ENCODE data around the gene SPC25. TPM values are rescaled to one million over a fixed set of nuclear protein-coding genes. Genes with fewer than 3 reads are reported as not detected.

SPC25 gene
- total RNA-seq, 2 experiments from 2014 or later = 51.6 to 52.2 TPM

DNA sequence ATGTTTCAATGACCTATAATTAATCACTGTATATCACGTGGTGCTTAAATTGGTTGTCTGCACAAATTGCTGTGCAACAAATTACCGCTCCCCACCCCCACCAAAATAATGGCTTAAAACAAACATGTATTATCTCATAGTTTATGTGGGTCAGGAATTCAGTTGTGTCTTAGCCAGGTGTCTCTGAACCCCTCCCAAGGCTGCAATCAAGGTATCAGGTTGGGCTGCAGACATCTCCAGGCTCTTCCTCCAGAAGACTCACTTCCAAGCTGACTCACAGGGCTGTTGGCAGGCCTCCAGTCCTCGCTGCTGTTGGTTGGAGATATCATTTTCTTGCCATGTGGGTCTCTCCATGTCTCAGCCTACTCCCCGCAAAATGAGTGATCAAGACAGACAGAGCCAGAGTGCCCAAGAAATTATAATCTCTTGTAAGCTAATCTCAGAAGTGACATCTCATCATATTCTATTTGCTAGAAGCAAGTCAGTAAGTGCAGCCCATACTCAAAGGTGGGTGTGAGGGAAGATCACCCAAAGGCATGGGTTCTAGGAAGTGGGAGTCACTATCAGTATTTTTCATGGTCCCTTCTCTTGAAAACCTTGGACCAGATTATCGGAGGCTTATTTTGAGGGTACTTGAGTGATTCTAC is 38.4 kb downstream of the SPC25 start:
- H3K4me1 Mint-ChIP-seq = peaks cover 2% of the 10 kb centered on the region
- H3K36me3 Mint-ChIP-seq (ENCODE audit: low read depth) = peaks cover 43% of the 10 kb centered on the region
- DNase-seq = no peak
- POLR2A ChIA-PET = no interaction called here
- no peaks in the 10 kb centered on the region for H3K27me3 Mint-ChIP-seq
- H3K4me3 Mint-ChIP-seq = no peak overlapping the region
- H3K27ac Mint-ChIP-seq = no peak overlapping the region
- CTCF ChIA-PET = no interaction called here
- peaks cover 3% of the 10 kb centered on the region for H3K9me3 Mint-ChIP-seq

DNA sequence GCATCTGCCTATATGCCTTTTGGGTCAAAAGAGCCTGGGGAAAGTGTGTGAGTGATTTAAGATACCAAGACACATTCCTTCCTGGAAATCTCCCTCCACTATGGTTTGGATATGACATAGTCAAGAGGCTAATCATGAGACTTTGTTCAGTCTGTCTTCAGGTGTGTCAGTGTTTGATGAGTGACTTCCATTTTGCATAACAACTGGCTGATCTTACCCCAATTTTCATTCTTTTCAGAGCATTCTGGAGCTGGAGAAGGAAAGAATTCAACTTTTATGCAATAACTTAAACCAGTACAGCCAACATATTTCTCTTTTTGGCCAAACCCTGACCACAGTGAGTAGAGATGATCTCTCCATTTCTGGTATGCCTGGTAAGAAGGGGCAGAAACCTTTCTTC is 39.4 kb downstream of the SPC25 start:
- Mint-ChIP-seq H3K27ac (no peak overlapping the region), H3K4me3 (no peak overlapping the region), H3K9me3 (peaks cover 1% of the 10 kb centered on the region), H3K27me3 (no peaks in the 10 kb centered on the region), H3K36me3 (ENCODE audit: low read depth) (peaks cover 35% of the 10 kb centered on the region), H3K4me1 (peaks cover 2% of the 10 kb centered on the region)
- CTCF ChIA-PET = interaction anchor here (1.5 kb wide), 1 partner anchor 11 kb away, joined by 3 read pairs; no protein-coding TSS in a partner anchor
- POLR2A ChIA-PET = no interaction called here
- DNase-seq = no peak

DNA sequence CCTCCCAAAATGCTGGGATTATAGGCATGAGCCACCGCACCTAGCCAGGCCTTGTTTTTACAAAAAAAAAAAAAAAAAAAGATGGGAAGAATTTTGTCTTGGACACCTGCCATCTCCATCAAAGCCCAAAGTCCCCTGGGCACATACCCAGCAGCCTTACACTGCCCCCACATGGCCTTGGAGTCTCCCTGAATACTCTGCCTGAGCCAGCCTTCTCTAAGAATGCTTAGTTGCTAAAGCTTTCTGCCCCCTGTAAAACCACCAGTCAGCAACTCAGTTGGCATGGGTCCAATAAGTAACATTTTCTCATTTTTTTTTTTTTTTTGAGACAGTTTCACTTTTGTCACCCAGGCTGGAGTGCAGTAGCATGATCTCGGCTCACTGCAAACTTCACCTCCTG is 40.6 kb downstream of the SPC25 start:
- DNase-seq = no peak
- H3K27me3 Mint-ChIP-seq = no peaks in the 10 kb centered on the region
- CTCF ChIA-PET = no interaction called here

DNA sequence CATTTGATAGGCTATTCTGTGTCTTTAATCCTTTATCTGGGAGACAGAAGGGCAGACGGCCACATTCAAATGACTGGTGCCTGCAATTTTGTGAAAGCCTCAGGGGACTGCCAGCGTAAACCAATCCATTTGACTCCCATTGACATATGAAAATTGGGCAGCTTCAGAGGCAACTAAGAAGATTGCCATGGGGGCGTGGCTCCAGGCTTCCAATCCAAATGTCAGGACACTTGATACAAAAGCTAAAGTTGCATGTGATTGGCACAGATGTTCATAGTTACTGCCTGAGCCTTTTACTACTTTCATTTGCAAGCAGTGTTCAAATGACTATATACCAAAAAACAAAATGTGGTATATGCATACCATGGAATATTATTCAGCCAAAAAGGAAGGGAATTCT is 42.0 kb downstream of the SPC25 start:
- Mint-ChIP-seq H3K27me3 (no peaks in the 10 kb centered on the region), H3K4me1 (peaks cover 4% of the 10 kb centered on the region), H3K27ac (no peak overlapping the region), H3K36me3 (ENCODE audit: low read depth) (peaks cover 17% of the 10 kb centered on the region), H3K4me3 (no peak overlapping the region), H3K9me3 (no peaks in the 10 kb centered on the region)
- ChIA-PET CTCF (no interaction called here), POLR2A (no interaction called here)
- DNase-seq = no peak

More for the DNA sequence above, 40.6 kb downstream of the SPC25 start:
- H3K4me3 Mint-ChIP-seq = no peak overlapping the region
- H3K36me3 Mint-ChIP-seq (ENCODE audit: low read depth) = peaks cover 26% of the 10 kb centered on the region
- peaks cover 2% of the 10 kb centered on the region for H3K4me1 Mint-ChIP-seq
- no peaks in the 10 kb centered on the region for H3K9me3 Mint-ChIP-seq
- no peak overlapping the region for H3K27ac Mint-ChIP-seq
- POLR2A ChIA-PET = no interaction called here

DNA sequence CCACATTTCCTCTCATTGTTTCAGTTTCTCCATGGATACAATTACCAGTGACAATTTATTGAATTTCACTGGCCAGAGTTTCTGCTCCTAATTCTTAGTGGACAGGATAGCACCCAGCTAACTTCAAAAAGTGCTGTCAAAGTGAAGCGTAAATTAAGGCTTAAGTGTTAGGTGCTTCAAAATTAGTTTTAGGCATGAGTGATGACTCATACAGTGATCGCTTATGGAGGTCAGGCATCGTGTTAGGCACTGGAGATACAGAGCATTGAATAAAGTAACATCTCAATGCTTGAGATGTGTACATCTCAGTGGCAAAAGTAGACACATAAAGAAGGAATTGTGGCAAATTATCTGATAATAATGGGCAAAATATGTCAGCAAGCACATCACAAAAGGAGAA is 47.0 kb downstream of the SPC25 start:
- no peak overlapping the region for H3K4me3 Mint-ChIP-seq
- peaks cover 5% of the 10 kb centered on the region for H3K9me3 Mint-ChIP-seq
- no peak overlapping the region for H3K27ac Mint-ChIP-seq
- H3K27me3 Mint-ChIP-seq = no peaks in the 10 kb centered on the region
- peaks cover 9% of the 10 kb centered on the region for H3K4me1 Mint-ChIP-seq
- DNase-seq = no peak
- no peaks in the 10 kb centered on the region for H3K36me3 Mint-ChIP-seq (ENCODE audit: low read depth)
- POLR2A ChIA-PET = no interaction called here
- CTCF ChIA-PET = interaction anchor here (0.8 kb wide), 1 partner anchor 19 kb away, joined by 3 read pairs; no protein-coding TSS in a partner anchor

DNA sequence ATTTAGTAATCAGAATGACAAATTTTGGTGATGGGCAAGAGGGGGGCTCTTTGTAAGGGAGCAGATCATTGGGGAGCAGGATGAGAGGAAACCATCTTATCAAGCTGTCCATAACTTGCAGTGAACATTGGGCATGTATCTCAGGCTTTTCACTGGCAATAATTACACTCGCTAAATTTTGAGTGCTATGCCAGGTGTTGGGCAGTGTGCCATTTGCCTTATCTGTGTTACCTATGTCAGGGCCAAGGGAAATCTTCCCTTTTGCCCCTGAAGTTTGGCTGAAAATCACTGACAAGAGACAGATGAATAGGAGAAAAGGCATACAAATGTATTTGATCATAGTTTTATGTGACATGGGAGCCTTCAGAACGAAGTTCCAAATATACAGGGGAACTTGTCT is 48.8 kb downstream of the SPC25 start:
- H3K27ac Mint-ChIP-seq = no peak overlapping the region
- H3K9me3 Mint-ChIP-seq = peaks cover 5% of the 10 kb centered on the region
- peaks cover 9% of the 10 kb centered on the region for H3K4me1 Mint-ChIP-seq
- CTCF ChIA-PET = no interaction called here
- no peaks in the 10 kb centered on the region for H3K36me3 Mint-ChIP-seq (ENCODE audit: low read depth)
- DNase-seq = no peak
- no peak overlapping the region for H3K4me3 Mint-ChIP-seq
- POLR2A ChIA-PET = no interaction called here
- H3K27me3 Mint-ChIP-seq = no peaks in the 10 kb centered on the region

DNA sequence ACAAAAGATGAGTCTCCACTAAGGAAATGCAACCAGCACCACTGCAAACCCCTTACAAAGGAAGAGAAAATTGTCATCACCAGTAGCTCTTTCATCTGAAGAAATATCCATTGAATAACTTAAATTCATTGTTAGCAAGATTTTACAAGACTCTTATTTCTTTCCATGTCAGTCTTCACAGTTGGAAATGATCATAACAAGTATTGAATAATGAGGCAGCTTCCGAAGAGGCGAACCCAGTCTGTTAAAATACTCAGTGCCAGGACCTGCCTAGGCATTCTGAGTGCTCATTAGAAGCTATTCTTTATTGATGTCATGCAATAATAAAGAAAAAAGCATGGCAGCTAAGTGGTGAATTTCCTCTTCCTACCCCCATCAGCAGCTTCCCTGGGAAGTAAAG is 54.3 kb downstream of the SPC25 start:
- Mint-ChIP-seq H3K4me3 (no peak overlapping the region), H3K36me3 (ENCODE audit: low read depth) (no peaks in the 10 kb centered on the region), H3K4me1 (no peaks in the 10 kb centered on the region), H3K27ac (no peak overlapping the region), H3K27me3 (no peaks in the 10 kb centered on the region), H3K9me3 (peaks cover 5% of the 10 kb centered on the region)
- no peak for DNase-seq
- ChIA-PET POLR2A (no interaction called here), CTCF (interaction anchor here (1.0 kb wide), 2 partner anchors 19 to 32 kb away, joined by 3 read pairs; no protein-coding TSS in a partner anchor)

DNA sequence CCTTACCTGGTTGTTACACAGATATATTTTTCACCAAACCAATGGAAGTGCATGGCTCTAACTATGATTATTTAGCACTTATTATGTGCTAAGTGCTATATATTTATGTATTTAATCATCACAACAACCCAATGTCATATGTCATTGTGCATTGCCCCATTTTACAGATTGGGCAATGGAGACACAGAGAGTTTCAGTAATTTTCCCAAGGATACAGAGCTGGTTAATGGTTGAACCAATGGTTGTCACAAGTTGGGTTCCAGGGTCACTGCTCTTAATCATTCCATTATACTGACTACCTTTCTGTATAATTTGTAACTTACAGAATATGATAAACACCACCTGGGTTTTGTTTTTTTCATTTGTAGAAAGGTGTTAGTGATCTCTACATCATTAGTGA is 58.6 kb downstream of the SPC25 start:
- H3K27ac Mint-ChIP-seq = no peak overlapping the region
- DNase-seq = no peak
- H3K36me3 Mint-ChIP-seq (ENCODE audit: low read depth) = no peaks in the 10 kb centered on the region
- CTCF ChIA-PET = no interaction called here
- no peaks in the 10 kb centered on the region for H3K27me3 Mint-ChIP-seq
- H3K4me1 Mint-ChIP-seq = no peaks in the 10 kb centered on the region
- no peak overlapping the region for H3K4me3 Mint-ChIP-seq
- no peaks in the 10 kb centered on the region for H3K9me3 Mint-ChIP-seq
- POLR2A ChIA-PET = no interaction called here

DNA sequence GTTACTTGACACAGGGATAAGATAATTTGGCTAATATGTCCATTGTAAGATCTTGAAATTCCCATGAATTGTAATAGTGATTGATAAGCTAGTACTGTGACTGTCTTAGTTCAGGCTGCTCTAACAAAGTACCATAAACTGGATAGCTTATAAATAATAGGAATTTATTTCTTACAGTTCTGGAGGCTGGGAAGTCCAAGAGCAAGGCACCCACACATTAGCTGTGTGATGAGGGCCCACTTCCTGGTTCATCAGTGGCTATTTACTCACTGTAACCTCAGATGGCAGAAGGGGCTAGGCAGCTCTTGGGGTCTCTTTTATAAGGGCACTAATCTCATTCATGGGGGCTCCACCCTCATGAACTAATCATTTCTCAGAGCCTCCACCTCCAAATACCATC is 59.3 kb downstream of the SPC25 start:
- ChIA-PET POLR2A (no interaction called here), CTCF (interaction anchor here (0.9 kb wide), 1 partner anchor 26 kb away, joined by 3 read pairs; no protein-coding TSS in a partner anchor)

DNA sequence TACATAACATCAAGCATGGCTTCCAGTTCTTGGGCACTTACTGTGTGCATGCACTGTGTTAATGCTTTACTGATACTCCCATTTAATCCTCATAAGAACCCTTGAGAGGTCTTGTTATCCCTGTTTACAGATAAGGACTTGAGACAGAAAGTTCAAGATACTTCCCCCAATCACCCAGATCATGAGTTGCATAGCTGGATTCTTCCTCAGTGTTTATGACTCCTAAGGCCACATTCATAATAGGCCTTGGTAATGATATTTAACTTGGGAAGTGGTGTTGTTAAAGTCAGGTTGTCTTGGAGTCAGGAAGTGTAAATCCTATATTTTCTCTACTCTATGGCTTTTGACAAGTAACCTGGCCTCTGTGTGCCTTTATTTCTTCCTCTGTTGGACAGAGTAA is 65.1 kb downstream of the SPC25 start:
- Mint-ChIP-seq H3K4me3 (no peak overlapping the region), H3K27me3 (no peaks in the 10 kb centered on the region), H3K4me1 (no peaks in the 10 kb centered on the region), H3K36me3 (ENCODE audit: low read depth) (no peaks in the 10 kb centered on the region), H3K9me3 (no peaks in the 10 kb centered on the region), H3K27ac (no peak overlapping the region)
- CTCF ChIA-PET = interaction anchor here (0.7 kb wide), 1 partner anchor 108 kb away, joined by 3 read pairs; no protein-coding TSS in a partner anchor
- no peak for DNase-seq
- POLR2A ChIA-PET = no interaction called here

More for the DNA sequence above, 59.3 kb downstream of the SPC25 start:
- H3K4me1 Mint-ChIP-seq = no peaks in the 10 kb centered on the region
- no peak overlapping the region for H3K4me3 Mint-ChIP-seq
- H3K27ac Mint-ChIP-seq = no peak overlapping the region
- no peak for DNase-seq
- no peaks in the 10 kb centered on the region for H3K36me3 Mint-ChIP-seq (ENCODE audit: low read depth)
- H3K27me3 Mint-ChIP-seq = no peaks in the 10 kb centered on the region
- H3K9me3 Mint-ChIP-seq = no peaks in the 10 kb centered on the region

DNA sequence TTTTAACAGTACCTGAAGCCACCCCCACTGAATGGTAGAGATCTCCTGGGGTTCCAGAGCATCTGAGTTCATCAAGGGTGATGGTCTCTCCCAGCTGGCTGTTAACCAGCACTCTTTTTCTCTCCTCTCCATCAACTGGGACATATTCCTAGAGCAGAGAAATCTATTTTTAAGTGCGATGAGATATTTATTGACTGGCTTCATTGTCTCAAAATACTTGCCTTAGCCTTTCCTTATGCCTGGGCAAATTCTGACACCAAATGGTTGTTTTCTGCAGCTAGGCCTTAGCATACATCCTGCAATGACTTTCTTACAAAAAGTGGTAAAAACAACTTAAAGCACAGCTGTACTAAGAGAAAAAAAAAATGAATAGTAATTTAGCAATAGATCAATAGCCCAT is 68.2 kb downstream of the SPC25 start:
- Mint-ChIP-seq H3K27me3 (no peaks in the 10 kb centered on the region), H3K4me1 (no peaks in the 10 kb centered on the region), H3K9me3 (no peaks in the 10 kb centered on the region), H3K4me3 (no peak overlapping the region), H3K27ac (no peak overlapping the region), H3K36me3 (ENCODE audit: low read depth) (no peaks in the 10 kb centered on the region)
- ChIA-PET CTCF (no interaction called here), POLR2A (no interaction called here)
- no peak for DNase-seq

DNA sequence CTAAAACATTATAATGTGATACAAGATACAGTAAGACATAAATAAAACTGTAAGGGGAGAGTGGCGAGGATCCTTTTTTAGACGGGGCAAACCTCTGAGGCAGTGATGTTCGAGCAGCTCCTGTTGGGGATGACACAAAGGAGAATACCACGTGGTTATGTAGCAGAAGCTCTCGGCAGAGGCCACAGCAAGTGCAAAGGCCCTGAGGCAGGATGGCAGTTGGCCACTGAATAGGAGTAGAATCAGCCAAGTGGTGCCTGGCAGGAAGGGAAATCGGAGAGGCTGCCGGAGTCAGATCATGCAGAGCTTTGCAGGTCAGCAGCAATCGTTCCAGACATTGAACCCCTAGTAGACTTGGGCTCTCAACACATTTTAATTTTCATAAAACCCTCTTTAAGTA is 68.7 kb downstream of the SPC25 start:
- no peak for DNase-seq
- Mint-ChIP-seq H3K4me1 (no peaks in the 10 kb centered on the region), H3K27me3 (no peaks in the 10 kb centered on the region), H3K27ac (no peak overlapping the region), H3K9me3 (no peaks in the 10 kb centered on the region), H3K4me3 (no peak overlapping the region), H3K36me3 (ENCODE audit: low read depth) (no peaks in the 10 kb centered on the region)
- ChIA-PET CTCF (no interaction called here), POLR2A (no interaction called here)
